ENCODE measurements around the gene KCNJ13. TPM values are rescaled to one million over a fixed set of nuclear protein-coding genes. Genes with fewer than 3 reads are reported as not detected.
A peak's percentile ranks its signal among the peaks of the same experiment; 100 is the strongest.

Gene KCNJ13
- total RNA-seq, 2 donors from 2014 or later = not detected

DNA sequence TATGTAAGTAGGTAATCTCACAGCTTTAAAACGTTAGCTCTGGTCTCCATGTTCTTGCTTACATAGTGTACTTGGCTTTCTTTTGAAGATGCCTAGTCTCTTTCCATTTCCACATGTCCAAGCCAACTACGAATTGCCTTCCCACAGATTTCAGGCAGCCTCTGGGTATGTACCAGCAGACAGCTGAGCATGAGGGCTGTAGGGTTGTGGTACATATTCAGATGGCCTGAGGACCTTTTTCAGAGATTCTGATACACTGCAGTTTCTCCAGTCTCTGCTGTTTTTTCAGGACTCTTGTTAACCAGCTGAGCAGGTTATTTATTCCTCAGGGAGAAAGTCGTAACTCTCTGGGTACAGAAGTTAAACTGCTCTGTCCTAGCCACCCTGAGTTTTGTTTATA is 3.1 kb upstream of the KCNJ13 start:
- DNase-seq (ENCODE audit: low spot score in 2 of 2) = no peak
- Mint-ChIP-seq H3K27ac (no peak overlapping the region), H3K36me3 (peaks cover 0 to 6% of the 10 kb centered on the region in 2 donors), H3K9me3 (no peaks in the 10 kb centered on the region)
- no peak for ATAC-seq

DNA sequence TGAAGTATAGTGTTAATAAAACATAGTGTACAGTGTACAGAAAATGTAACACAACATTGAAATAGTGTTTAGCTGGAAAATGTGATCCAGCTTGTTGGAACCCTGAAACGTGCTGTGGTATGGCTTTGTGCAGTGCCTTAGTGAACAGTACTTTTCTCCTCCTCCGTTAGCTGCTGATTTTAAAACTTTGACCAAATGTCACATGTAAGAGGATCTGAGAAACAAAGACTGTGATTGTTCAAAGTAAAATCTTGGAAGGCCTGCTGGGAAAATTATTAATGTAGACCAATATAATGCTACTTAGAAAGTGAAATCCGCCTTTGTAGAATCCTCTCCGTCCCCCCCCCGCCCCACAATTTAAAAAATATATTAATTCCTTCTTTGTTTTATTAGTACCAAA is 911 bp upstream of the KCNJ13 start:
- H3K9me3 Mint-ChIP-seq = no peaks in the 10 kb centered on the region
- ATAC-seq (no peak), DNase-seq (ENCODE audit: low spot score in 2 of 2) (no peak)
- no peak overlapping the region for H3K27ac Mint-ChIP-seq
- H3K36me3 Mint-ChIP-seq = no peaks in the 10 kb centered on the region

DNA sequence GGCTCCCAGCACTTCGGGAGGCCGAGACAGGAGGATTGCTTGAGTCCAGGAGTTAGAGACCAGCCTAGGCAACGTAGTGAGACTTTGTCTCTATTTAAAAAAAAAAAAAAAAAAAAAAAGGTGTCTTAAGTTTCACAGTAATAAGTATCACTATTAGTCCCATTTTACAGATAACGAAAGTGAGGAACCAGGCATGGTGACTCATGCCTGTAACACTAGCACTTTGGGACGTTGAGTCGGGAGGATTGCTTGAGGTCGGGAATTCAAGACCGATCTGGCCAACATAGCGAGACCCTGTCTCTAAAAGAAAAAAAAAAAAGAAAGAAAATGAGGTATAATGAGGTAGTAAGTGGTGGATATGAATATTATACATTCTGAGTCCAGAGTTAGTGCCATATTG is 2.5 kb downstream of the KCNJ13 start:
- Mint-ChIP-seq H3K27ac (no peak overlapping the region), H3K36me3 (peaks cover 0 to 9% of the 10 kb centered on the region in 2 donors), H3K9me3 (no peaks in the 10 kb centered on the region)
- DNase-seq (ENCODE audit: low spot score in 2 of 2) = no peak
- no peak for ATAC-seq

DNA sequence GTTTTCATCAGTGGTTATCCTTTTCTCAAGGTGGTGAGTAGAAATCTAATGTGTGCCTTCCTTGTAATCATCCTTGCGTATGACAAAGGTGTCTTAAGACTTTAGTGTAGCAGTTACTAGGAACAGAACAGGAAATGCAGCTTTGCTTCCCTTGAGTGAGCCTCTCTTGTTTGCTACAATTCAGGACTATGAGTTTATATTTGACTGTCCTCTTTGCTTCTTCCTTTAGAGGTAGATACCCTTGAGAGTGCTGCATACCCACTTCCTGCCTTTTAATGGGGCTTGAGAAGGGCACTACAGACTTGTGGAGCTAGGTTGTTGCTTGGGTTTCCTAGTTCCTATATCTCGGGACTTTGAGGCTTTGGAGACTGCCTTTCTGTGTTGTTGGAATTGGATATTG is 3.8 kb downstream of the KCNJ13 start:
- DNase-seq (ENCODE audit: low spot score in 2 of 2) (no peak), ATAC-seq (peak in 1 of 2 donors; percentile 66)
- no peak overlapping the region for H3K27ac Mint-ChIP-seq
- H3K36me3 Mint-ChIP-seq = peaks cover 0 to 15% of the 10 kb centered on the region in 2 donors
- no peaks in the 10 kb centered on the region for H3K9me3 Mint-ChIP-seq

DNA sequence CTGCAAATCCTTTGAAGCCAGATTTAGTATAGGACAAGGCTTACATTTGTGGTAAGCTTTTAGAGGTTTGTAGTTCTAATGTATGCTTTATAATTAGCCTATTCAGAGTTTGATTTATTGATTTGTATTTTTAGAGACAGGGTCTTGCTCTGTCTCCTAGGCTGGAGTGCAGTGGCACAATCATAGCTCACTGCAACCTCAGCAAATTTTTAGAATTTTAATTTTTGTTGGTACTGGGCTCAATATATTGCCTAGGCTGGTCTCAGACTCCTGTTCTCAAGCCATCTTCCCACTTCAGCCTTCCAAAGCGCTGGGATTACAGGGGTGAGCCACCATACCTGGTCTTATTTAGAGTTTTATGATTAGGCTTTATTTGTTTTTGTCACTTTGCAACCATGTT is 4.5 kb downstream of the KCNJ13 start:
- peaks cover 0 to 15% of the 10 kb centered on the region in 2 donors for H3K36me3 Mint-ChIP-seq
- no peaks in the 10 kb centered on the region for H3K9me3 Mint-ChIP-seq
- H3K27ac Mint-ChIP-seq = no peak overlapping the region
- ATAC-seq = no peak
- DNase-seq (ENCODE audit: low spot score in 2 of 2) = no peak

DNA sequence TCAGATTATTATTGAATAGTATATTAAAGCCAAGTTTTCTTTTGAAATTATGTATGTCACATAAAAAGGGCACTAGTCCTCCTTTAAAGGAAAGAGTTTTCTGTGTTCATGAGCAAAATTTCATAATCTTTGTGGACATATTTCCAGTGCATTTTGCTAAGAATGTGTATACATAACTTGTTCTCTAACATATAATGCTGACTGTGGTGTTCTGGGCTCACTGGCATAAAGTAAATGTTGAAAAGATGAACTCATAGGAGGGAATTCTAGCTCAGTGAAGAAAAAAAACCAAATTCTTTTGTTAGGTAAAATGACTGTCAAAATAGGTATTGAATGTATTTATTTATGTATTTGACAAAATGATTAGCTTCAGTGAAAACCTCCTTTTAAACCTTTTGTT is 6.2 kb downstream of the KCNJ13 start:
- Mint-ChIP-seq H3K36me3 (peaks cover 0 to 15% of the 10 kb centered on the region in 2 donors), H3K27ac (no peak overlapping the region), H3K9me3 (no peaks in the 10 kb centered on the region)
- ATAC-seq (no peak), DNase-seq (ENCODE audit: low spot score in 2 of 2) (no peak)

DNA sequence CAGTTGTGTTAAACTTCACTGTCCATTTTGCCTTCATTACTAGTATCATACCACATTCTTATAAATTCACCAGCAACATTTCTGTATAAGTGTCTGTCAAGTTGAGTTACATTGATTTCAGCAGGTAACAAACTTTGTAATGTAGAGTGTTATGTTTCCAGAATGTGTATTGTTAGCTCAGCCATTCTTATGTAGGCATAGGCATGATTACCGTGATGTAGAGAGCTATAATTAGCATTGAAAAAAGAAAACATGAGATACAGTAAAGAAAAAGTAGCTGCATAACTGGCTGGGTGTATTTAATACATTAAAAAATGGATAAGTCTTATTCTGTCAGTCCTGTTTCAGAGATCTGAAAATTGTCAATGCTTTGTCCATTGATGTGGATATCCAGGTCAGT is 8.5 kb downstream of the KCNJ13 start:
- Mint-ChIP-seq H3K36me3 (peaks cover 0 to 15% of the 10 kb centered on the region in 2 donors), H3K27ac (no peak overlapping the region), H3K9me3 (no peaks in the 10 kb centered on the region)
- DNase-seq (ENCODE audit: low spot score in 2 of 2) = no peak
- ATAC-seq = no peak

DNA sequence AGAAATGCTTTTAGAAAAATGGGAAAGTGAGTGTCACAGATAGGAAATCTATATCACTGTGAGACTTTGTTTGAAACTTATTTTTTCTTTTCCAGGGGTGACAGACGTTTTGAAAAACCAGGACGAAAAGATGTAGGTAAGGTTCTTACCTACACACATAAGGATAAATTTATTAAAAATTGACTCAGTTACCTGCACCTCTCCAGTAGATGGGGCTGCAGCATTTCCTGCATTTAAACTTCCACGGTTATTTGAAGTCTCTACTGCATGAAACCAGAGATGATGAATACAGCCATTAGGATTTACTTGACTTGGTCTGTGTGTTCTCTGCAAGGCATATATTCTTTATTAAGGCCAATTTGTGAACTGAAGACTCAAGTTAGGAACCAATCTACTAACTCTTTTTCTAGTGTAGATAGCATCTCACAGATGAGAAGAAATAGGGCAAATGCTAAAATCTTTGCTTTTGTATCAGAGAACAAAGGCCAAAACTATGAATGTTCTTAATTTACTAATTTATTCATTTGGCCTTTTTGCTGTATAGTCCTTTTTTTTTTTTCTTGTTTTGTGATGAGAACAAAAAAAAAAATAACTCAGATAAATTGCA is 15.0 kb downstream of the KCNJ13 start:
- peak in 1 of 2 donors; percentile 30 for DNase-seq (ENCODE audit: low spot score in 2 of 2)
- no peaks in the 10 kb centered on the region for H3K9me3 Mint-ChIP-seq
- H3K36me3 Mint-ChIP-seq = no peaks in the 10 kb centered on the region
- ATAC-seq = peak in 1 of 2 donors; percentile 51
- H3K27ac Mint-ChIP-seq = no peak overlapping the region

DNA sequence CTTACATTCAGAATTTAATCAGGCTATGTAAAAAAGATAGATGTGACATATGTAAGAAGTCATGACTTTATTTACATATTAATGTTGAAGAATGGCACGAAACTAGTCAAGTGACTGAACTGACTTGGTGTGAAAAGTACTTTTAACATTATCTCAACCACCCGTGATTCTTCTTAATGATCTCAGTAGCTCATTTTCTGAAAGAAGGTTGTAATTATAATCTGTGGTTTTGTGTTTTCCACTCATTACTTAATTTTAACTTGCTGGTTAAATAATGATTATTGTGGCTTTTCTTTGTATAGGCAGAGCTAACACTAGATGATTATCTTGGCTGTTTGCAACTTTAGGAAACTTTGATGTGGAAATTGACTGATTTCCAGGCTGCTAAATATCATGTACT is 18.5 kb downstream of the KCNJ13 start:
- H3K36me3 Mint-ChIP-seq = no peaks in the 10 kb centered on the region
- peak overlapping the region in 1 of 2 donors; percentile 17 for H3K27ac Mint-ChIP-seq
- DNase-seq (ENCODE audit: low spot score in 2 of 2) (no peak), ATAC-seq (no peak)
- no peaks in the 10 kb centered on the region for H3K9me3 Mint-ChIP-seq

DNA sequence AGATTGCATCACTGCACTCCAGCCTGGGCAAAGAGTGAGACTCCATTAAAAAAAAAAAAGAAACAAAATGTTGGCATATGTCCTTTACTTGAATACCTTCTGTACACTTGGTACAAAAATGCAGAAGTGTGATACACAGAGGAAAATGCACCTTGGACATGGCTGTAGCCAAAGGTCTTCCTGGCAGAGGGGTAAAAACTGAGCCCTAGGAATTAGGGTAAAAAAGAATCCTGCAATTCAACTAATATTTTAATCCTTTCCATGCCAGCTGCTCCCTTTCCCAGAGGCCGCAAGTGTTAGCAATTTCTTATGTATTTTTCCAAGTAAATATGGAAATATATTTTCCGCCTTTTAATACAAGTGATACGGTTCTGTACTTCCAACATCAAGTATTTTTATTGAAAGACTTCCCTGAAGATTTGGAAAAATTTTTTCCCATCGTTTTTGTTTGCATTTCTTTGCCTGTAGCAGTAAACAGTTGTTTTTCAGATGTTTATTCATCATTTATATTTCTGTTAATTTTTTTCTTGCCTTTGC is 26.2 kb downstream of the KCNJ13 start:
- Mint-ChIP-seq H3K36me3 (peaks cover 8% of the 10 kb centered on the region in 2 donors), H3K27ac (peak overlapping the region in 1 of 2 donors; percentile 84), H3K9me3 (no peaks in the 10 kb centered on the region)
- no peak for DNase-seq (ENCODE audit: low spot score in 2 of 2)
- no peak for ATAC-seq

DNA sequence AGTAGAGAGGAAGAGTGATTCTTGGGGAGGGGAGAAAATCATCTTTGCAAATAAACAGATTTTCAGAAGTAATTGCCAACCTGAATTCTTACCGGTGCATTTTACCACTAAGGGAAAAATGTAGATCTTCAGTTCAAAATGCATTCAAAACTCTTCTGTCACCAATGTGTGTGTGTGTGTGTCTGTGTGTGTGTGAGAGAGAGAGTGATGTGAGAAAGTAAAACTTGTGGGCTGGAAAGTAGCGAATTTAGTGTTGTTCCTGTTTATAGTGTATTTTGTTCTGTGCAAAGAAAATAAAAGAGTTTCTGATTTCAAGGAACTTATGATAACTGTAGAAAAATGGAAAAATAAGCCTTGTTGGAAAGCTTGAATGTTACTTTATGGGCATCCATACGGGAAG is 27.0 kb downstream of the KCNJ13 start:
- DNase-seq (ENCODE audit: low spot score in 2 of 2) (no peak), ATAC-seq (no peak)
- Mint-ChIP-seq H3K36me3 (peaks cover 8% of the 10 kb centered on the region in 2 donors), H3K9me3 (no peaks in the 10 kb centered on the region), H3K27ac (no peak overlapping the region)

DNA sequence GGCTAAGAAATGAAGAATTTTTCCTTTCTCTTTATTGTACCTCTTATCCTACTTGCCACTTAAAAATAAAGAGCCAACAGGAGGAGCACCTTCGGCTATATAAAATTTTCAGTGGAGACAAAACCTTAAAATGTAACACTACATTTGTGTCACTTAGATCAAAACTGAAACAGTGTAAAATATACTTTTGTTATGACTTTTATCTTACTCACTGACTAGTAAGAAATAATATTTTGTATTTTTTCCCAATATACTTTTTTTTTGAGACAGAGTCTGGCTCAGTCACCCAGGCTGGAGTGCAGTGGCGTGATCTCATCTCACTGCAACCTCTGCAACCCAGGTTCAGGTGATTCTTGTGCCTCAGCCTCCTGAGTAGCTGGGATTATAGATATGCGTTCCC is 28.3 kb downstream of the KCNJ13 start:
- peaks cover 8% of the 10 kb centered on the region in 2 donors for H3K36me3 Mint-ChIP-seq
- DNase-seq (ENCODE audit: low spot score in 2 of 2) = no peak
- H3K27ac Mint-ChIP-seq = peak overlapping the region in 1 of 2 donors; percentile 85
- H3K9me3 Mint-ChIP-seq = no peaks in the 10 kb centered on the region
- peak in 1 of 2 donors; percentile 73 for ATAC-seq

DNA sequence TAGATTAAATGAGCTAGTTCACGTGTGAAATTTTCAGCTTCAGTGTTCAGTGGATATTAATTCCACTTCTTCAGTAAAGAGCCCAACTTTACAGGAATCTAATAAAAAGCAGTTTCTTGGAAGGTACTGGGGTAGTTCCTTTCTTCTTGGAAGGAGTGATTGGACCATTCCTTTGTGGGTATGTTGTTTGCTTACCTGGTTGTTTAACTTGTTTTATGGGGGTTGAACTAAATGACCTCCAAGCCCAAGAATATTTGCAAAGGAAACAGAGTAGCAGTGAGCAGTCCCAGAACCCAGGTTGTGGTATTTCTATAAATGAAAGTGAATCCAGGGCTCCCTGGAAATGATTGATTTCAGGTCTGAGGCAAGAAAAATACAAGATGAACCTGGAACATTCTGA is 31.4 kb downstream of the KCNJ13 start:
- no peak for ATAC-seq
- no peak for DNase-seq (ENCODE audit: low spot score in 2 of 2)
- H3K27ac Mint-ChIP-seq = no peak overlapping the region
- no peaks in the 10 kb centered on the region for H3K9me3 Mint-ChIP-seq
- H3K36me3 Mint-ChIP-seq = peaks cover 8% of the 10 kb centered on the region in 2 donors

DNA sequence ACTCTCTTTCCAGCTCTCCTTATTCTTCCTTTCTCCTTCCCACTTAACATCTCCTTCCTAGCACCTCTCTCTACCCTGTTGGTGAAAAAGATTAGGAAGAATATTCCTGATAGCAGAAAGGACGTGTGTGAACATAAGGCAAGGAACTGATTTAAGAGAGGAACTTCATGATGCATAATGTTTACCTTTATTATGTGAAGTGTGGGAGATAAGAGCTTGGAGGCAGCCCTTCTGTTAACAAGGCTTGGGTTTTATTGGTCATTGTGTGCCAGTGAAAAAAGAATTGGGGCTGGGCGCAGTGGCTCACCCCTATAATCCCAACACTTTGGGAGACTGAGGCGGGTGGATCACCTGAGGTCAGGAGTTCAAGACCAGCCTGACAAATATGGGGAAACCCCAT is 34.4 kb downstream of the KCNJ13 start:
- no peak overlapping the region for H3K27ac Mint-ChIP-seq

DNA sequence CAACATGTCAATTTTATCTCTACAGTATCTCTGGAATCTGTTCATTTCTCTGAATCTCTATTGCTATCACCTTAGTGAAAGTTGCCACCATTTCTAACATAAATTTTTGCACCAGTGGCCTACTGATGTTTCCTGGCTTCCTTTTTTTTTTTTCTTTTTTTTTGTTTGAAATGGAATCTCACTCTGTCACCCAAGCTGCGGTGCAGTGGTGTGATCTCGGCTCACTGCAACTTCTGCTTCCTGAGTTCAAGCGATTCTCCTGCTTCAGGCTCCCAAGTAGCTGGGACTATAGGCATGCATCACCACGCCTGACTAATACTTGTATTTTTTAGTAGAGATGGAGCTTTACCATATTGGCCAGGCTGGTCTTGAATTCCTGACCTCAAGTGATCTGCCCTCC is 35.1 kb downstream of the KCNJ13 start:
- Mint-ChIP-seq H3K27ac (peak overlapping the region in 1 of 2 donors; percentile 12), H3K9me3 (no peaks in the 10 kb centered on the region), H3K36me3 (peaks cover 0 to 5% of the 10 kb centered on the region in 2 donors)
- no peak for DNase-seq (ENCODE audit: low spot score in 2 of 2)
- ATAC-seq = no peak

More for the DNA sequence above, 34.4 kb downstream of the KCNJ13 start:
- ATAC-seq = no peak
- Mint-ChIP-seq H3K36me3 (peaks cover 0 to 5% of the 10 kb centered on the region in 2 donors), H3K9me3 (no peaks in the 10 kb centered on the region)
- DNase-seq (ENCODE audit: low spot score in 2 of 2) = no peak

DNA sequence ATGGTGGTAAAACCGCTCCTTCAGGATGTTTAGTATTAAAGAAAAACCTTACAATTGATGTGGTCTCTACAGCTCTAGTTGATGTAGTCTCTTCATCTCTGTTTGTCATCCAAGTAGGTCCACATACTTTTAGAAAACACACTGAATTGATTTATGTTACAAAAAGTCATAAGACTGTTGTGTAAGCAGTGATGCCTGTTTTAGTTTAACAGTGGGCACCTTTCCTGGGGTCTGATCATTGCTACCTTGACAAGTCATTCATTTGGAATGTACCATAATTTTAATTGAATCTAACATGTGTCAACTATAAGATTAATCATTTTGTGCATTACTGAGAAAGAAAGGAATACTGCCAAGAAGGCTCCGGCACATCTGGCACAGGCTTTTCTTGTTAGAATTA is 44.9 kb downstream of the KCNJ13 start:
- H3K9me3 Mint-ChIP-seq = no peaks in the 10 kb centered on the region
- DNase-seq (ENCODE audit: low spot score in 2 of 2) (no peak), ATAC-seq (no peak)
- peaks cover 0 to 4% of the 10 kb centered on the region in 2 donors for H3K36me3 Mint-ChIP-seq
- no peak overlapping the region for H3K27ac Mint-ChIP-seq

DNA sequence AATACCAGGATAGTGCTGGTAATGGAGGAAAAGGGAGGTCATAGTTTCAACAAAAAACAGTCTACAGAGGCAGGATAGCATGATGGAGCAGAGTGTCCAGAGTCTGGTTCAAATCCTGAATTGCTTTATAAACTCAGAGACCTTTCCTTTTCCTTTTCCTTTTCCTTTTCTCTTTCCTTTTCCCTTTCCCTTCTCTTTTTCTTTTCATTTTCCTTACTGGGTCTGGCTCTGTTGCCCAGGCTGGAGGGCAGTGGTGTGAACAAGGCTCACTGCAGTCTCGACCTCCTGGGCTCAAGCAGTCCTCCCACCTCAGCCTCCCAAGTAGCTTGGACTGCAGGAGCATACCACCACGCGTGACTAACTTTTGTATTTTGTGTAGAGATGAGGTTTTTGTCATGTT is 47.6 kb downstream of the KCNJ13 start:
- ATAC-seq (no peak), DNase-seq (ENCODE audit: low spot score in 2 of 2) (no peak)
- Mint-ChIP-seq H3K36me3 (peaks cover 0 to 10% of the 10 kb centered on the region in 2 donors), H3K9me3 (no peaks in the 10 kb centered on the region), H3K27ac (peak overlapping the region in 1 of 2 donors; percentile 39)

DNA sequence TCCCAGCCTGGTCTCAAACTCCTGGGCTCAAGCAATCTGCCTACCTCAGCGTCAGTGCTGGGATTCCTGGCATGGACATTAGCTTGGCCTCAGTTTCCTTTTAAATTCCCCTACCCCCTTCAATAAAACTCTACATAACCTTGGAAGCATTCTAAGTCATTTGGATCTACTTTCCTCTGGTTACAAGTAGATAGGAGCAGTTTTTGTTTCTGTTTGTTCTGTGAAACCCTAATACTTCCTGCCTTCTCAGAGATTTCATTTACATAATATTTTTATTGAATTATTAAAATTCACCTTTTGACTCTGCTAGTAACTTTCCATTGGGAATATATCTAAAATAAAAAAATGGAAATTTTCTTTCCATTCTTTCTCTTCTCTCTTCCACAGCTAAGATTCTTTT is 53.3 kb downstream of the KCNJ13 start:
- ATAC-seq = no peak

More for the DNA sequence above, 53.3 kb downstream of the KCNJ13 start:
- Mint-ChIP-seq H3K9me3 (no peaks in the 10 kb centered on the region), H3K27ac (no peak overlapping the region), H3K36me3 (peaks cover 21 to 22% of the 10 kb centered on the region in 2 donors)
- DNase-seq (ENCODE audit: low spot score in 2 of 2) = no peak
